Pancreas (tissue), 10 donors: ENCODE data around the gene CRLF1. TPM values are rescaled to one million over a fixed set of nuclear protein-coding genes. Genes with fewer than 3 reads are reported as not detected.

Experiments used
- ATAC-seq, 4 donors: fragments of 200-7000 bp; cut with Tn5 transposase; one replicate each; pipeline versions ENCODE4 v1.8.0 to v1.9.1; 2020; ENCODE audit warnings: mild to moderate bottlenecking in 4 of 4, moderate library complexity in 4 of 4
- DNase-seq, 6 donors: peaks; one replicate each; pipeline ENCODE4 v3.0.0-alpha.2; 2020
- FAIRE-seq: peaks from 2 replicates; lab custom pipeline; 2012; peaks lifted over from hg19 to GRCh38; lab: Jason Lieb, UNC
- H3K27ac ChIP-seq, 4 donors: fragments of 200-600 bp; sonication (generic); 1 replicate in 3 of 4; 2 replicates in 1 of 4; pipeline versions ENCODE4 v1.5.0 to v1.8.0; 2020
- H3K27me3 ChIP-seq, 4 donors: fragments of 200-600 bp; one replicate each; pipeline ENCODE4 v1.8.0; 2021
- H3K36me3 ChIP-seq, 3 donors: fragments of 200-600 bp; sonication (generic) in 1 of 3; one replicate each; pipeline versions ENCODE4 v1.5.0 to v1.8.0; 2020 to 2021
- H3K4me1 ChIP-seq, 3 donors: fragments of 200-600 bp; one replicate each; pipeline ENCODE4 v1.8.0; 2021
- H3K4me3 ChIP-seq, 4 donors: fragments of 200-600 bp; sonication (generic) in 2 of 4; one replicate each; pipeline versions ENCODE4 v1.5.0 to v1.8.0; 2020 to 2021
- H3K9me3 ChIP-seq, 4 donors: fragments of 200-600 bp; one replicate each; pipeline ENCODE4 v1.8.0; 2021
- CTCF ChIP-seq, 4 donors: fragments of 200-600 bp; sonication (generic) in 3 of 4; IDR thresholded peaks; one replicate each; pipeline versions ENCODE4 v1.5.0 to v1.8.0; 2021; ENCODE audit warnings: antibody characterized with exemption in 4 of 4
- WGBS, 2 donors: extraction: QIAGEN DNeasy Blood & Tissue Kit; methylation state at CpG; one replicate each; pipeline ENCODE4 v1.1.7; 2013; 5-methylcytosine and 5-hydroxymethylcytosine counted together
- intact Hi-C, 3 donors: fragments of 100-400 bp; cut with DNase I; formaldehyde crosslinking; loops; one replicate each; pipeline versions ENCODE4 v1.11.1 to v1.14.2; 2022
- polyA plus RNA-seq, 2 donors: library from polyadenylated mRNA; stranded (reverse); fragments of 200-250 nt; gene quantifications; one replicate each; pipeline ENCODE4 v1.2.3, GENCODE V29; 2013
- total RNA-seq, 6 donors: library from RNA; stranded (reverse); fragmentation: NEBNext Ultra II Directional in 4 of 6; extraction: Animal tissue kit (Norgen Biotek cat#: 25700) in 4 of 6; gene quantifications; one replicate each; pipeline versions ENCODE4 v1.2.1 to v1.2.4, GENCODE V29; 2021 to 2023
- donor health status: healthy with polysubstance abuse.
- donor health status: DM: no; HTN: no; CAD: no; lungs with moderate emphysema.
- donor health status: DM: no; HTN: no; CAD: no.
- donor health status: control.
- donor health status: control.
- donor health status: Bipolar disorder and iron deficiency.
- donor health status: DM: yes; HTN: yes; CAD: no.
- donor health status: DM: no; HTN: no; CAD: no.
- donor health status: DM: no; HTN: no; CAD: no.
- donor health status: DM: yes; HTN: yes; CAD: no.

Gene CRLF1
- total and polyA plus RNA-seq, 8 donors: 0.87 to 20.3 (median 6.1) TPM

- Histone ChIP-seq H3K9me3 (no peaks in the 10 kb centered on the region), H3K27ac (peak within 1 kb of the TSS; percentile 70 to 91 (median 82)), H3K4me3 (peak within 1 kb of the TSS; percentile 33 to 79 (median 72)), H3K27me3 (no peaks in the 10 kb centered on the region), H3K4me1 (peaks cover 5 to 8% (median 7%) of the 10 kb centered on the region in 3 donors), H3K36me3 (no peaks in the 10 kb centered on the region)
- intact Hi-C loops: no loop called here
- TF ChIP-seq CTCF (IDR thresholded peaks at IDR 0.05): no peak
- WGBS, 2 donors: 3% methylated on average over 47 of the region's 47 CpGs
- ATAC-seq: no peak
- DNase-seq: peak in 2 of 6 donors; percentile 26 to 81
- FAIRE-seq: no peak
Measured at GRCh38 chr19:18636969-18637629, 30.5 kb upstream of the CRLF1 start, which contains the start of gene KLHL26. Gene KLHL26, plus strand, starts transcription at chr19:18637028. Its CDS starts 27 bp downstream, at chr19:18637055.

- Histone ChIP-seq H3K9me3 (no peaks in the 10 kb centered on the region), H3K36me3 (no peaks in the 10 kb centered on the region), H3K4me1 (peaks cover 5 to 8% (median 7%) of the 10 kb centered on the region in 3 donors), H3K27me3 (no peaks in the 10 kb centered on the region), H3K27ac (peak overlapping the region; percentile 70 to 91 (median 82)), H3K4me3 (peak overlapping the region; percentile 33 to 79 (median 72))
- intact Hi-C loops: no loop called here
- DNase-seq (peak; percentile 96 to 100 (median 99)), FAIRE-seq (no peak), ATAC-seq (peak; percentile 90 to 95 (median 90))
- WGBS, 2 donors: 1 to 2% methylated on average over 39 to 44 of the region's 44 CpGs
- TF ChIP-seq CTCF (IDR thresholded peaks at IDR 0.05): no peak
Measured at GRCh38 chr19:18636183-18636968, 29.8 kb upstream of the CRLF1 start.

- TF ChIP-seq CTCF (IDR thresholded peaks at IDR 0.05): no peak
- Histone ChIP-seq H3K27ac (no peak overlapping the region), H3K4me1 (peaks cover 5 to 8% (median 7%) of the 10 kb centered on the region in 3 donors), H3K9me3 (no peaks in the 10 kb centered on the region), H3K36me3 (no peaks in the 10 kb centered on the region), H3K4me3 (no peak overlapping the region), H3K27me3 (no peaks in the 10 kb centered on the region)
- ATAC-seq: no peak
- no peak for DNase-seq
- intact Hi-C loops: no loop called here
- WGBS, 2 donors: 0 to 27% methylated on average over 2 to 6 of the region's 6 CpGs
- no peak for FAIRE-seq
Measured at GRCh38 chr19:18635831-18636182, 29.2 kb upstream of the CRLF1 start.

- DNase-seq (peak in 1 of 6 donors; percentile 26), ATAC-seq (no peak), FAIRE-seq (no peak)
- WGBS, 2 donors: 68 to 75% methylated on average over 12 of the region's 12 CpGs
- Histone ChIP-seq H3K4me3 (no peak overlapping the region), H3K27ac (no peak overlapping the region), H3K36me3 (no peaks in the 10 kb centered on the region), H3K4me1 (peaks cover 5 to 8% (median 7%) of the 10 kb centered on the region in 3 donors), H3K9me3 (no peaks in the 10 kb centered on the region), H3K27me3 (no peaks in the 10 kb centered on the region)
- TF ChIP-seq CTCF (IDR thresholded peaks at IDR 0.05): no peak
- intact Hi-C loops: no loop called here
Measured at GRCh38 chr19:18634612-18635297, 28.2 kb upstream of the CRLF1 start.
